DND-41 (cell line): ENCODE measurements around the gene VAMP2.

Source experiments
- ATAC-seq: fragments of 200-7000 bp; cut with Tn5 transposase; 3 replicates; pipeline ENCODE4 v1.9.1; 2021; ENCODE audit warnings: low read depth; ENCODE audit not compliant: insufficient read depth
- DNase-seq: peaks from one replicate; pipeline ENCODE4 v3.0.0-alpha.2; 2020
- H2AFZ ChIP-seq: 2 replicates; pipeline ENCODE4 v1.6.0; 2012; ENCODE audit warnings: low read depth, low read length
- H3K27ac ChIP-seq: 2 replicates; pipeline ENCODE4 v1.5.1; 2012; ENCODE audit warnings: low read length, inconsistent platforms
- H3K27me3 ChIP-seq: fragments of 200-600 bp; sonication (generic); 2 replicates; pipeline ENCODE4 v1.6.0; 2012; ENCODE audit warnings: low read length, mild to moderate bottlenecking, inconsistent platforms; ENCODE audit not compliant: insufficient read depth, poor library complexity
- H3K36me3 ChIP-seq: 2 replicates; pipeline ENCODE4 v1.5.1; 2012; ENCODE audit warnings: low read length, inconsistent platforms; ENCODE audit not compliant: insufficient read depth
- H3K4me1 ChIP-seq: 2 replicates; pipeline ENCODE4 v1.5.1; 2012; ENCODE audit warnings: mild to moderate bottlenecking, low read length; ENCODE audit not compliant: insufficient read depth
- H3K4me2 ChIP-seq: 2 replicates; pipeline ENCODE4 v1.6.0; 2012; ENCODE audit warnings: mild to moderate bottlenecking, moderate library complexity, low read length, inconsistent platforms; ENCODE audit not compliant: insufficient read depth
- H3K4me3 ChIP-seq, 2 experiments: fragments of 200-600 bp in 1 of 2; shearing (Covaris generic) in 1 of 2; 2 replicates each; pipeline ENCODE4 v1.5.1; 2012 to 2016; ENCODE audit warnings: inconsistent platforms in 2 of 2, low read length in 2 of 2, mild to moderate bottlenecking in 2 of 2, low read depth in 1 of 2, moderate library complexity in 1 of 2
- H3K79me2 ChIP-seq: 2 replicates; pipeline ENCODE4 v1.6.0; 2012; ENCODE audit warnings: low read length, inconsistent platforms; ENCODE audit not compliant: insufficient read depth
- H3K9ac ChIP-seq: 2 replicates; pipeline ENCODE4 v1.6.0; 2012; ENCODE audit warnings: low read depth, mild to moderate bottlenecking, inconsistent platforms, low read length, moderate library complexity
- H3K9me3 ChIP-seq: 2 replicates; pipeline ENCODE4 v1.5.1; 2012; ENCODE audit warnings: low read length, moderate library complexity, mild to moderate bottlenecking, inconsistent platforms; ENCODE audit not compliant: insufficient read depth, severe bottlenecking
- H4K20me1 ChIP-seq: 2 replicates; pipeline ENCODE4 v1.6.0; 2012; ENCODE audit warnings: low read length; ENCODE audit not compliant: insufficient read depth
- CTCF ChIP-seq: IDR thresholded peaks from 2 replicates; pipeline ENCODE4 v1.5.1; 2012; ENCODE audit warnings: borderline replicate concordance, low read length, moderate library complexity, mild to moderate bottlenecking; ENCODE audit not compliant: poor library complexity, severe bottlenecking; ENCODE audit errors: extremely low read depth
- EZH2 ChIP-seq: IDR thresholded peaks from 3 replicates; pipeline ENCODE4 v1.6.1; 2012; ENCODE audit warnings: borderline replicate concordance, low read depth, mild to moderate bottlenecking, moderate library complexity, low read length, inconsistent platforms; ENCODE audit not compliant: severe bottlenecking

The VAMP2 gene

GRCh38 chr17:8206536-8206935 lies 43.8 kb upstream of the VAMP2 start:
- no peak overlapping the region for H3K27ac ChIP-seq
- no peaks in the 10 kb centered on the region for H3K9me3 ChIP-seq
- H3K4me3 ChIP-seq = no peak overlapping the region
- H3K79me2 ChIP-seq = peaks cover 46% of the 10 kb centered on the region
- peaks cover 63% of the 10 kb centered on the region for H3K36me3 ChIP-seq
- H3K9ac ChIP-seq = no peak overlapping the region
- peaks cover 34% of the 10 kb centered on the region for H3K4me1 ChIP-seq
- no peak for DNase-seq
- no peak overlapping the region for H3K4me2 ChIP-seq
- H3K27me3 ChIP-seq = no peaks in the 10 kb centered on the region
- no peak overlapping the region for H2AFZ ChIP-seq
- no peak for TF ChIP-seq EZH2
- TF ChIP-seq CTCF = no peak
- peaks cover 32% of the 10 kb centered on the region for H4K20me1 ChIP-seq
- no peak for ATAC-seq

- Histone ChIP-seq H3K9ac (no peak overlapping the region), H3K9me3 (no peaks in the 10 kb centered on the region), H3K4me1 (peaks cover 41% of the 10 kb centered on the region), H3K4me2 (no peak overlapping the region), H3K4me3 (no peak overlapping the region), H3K27me3 (no peaks in the 10 kb centered on the region), H3K27ac (no peak overlapping the region), H4K20me1 (peaks cover 32% of the 10 kb centered on the region), H2AFZ (no peak overlapping the region), H3K36me3 (peaks cover 61% of the 10 kb centered on the region), H3K79me2 (peaks cover 36% of the 10 kb centered on the region)
- ATAC-seq (no peak), DNase-seq (no peak)
- no peak for TF ChIP-seq EZH2
- no peak for TF ChIP-seq CTCF
Measured at GRCh38 chr17:8204761-8205555, 42.2 kb upstream of the VAMP2 start.

GRCh38 chr17:8192070-8192815 lies 29.5 kb upstream of the VAMP2 start:
- Histone ChIP-seq H3K36me3 (no peaks in the 10 kb centered on the region; the same call in 1 of the 2 replicates), H3K79me2 (peaks cover 17% of the 10 kb centered on the region), H3K9me3 (no peaks in the 10 kb centered on the region), H3K27ac (peak overlapping the region; percentile 86), H2AFZ (peak overlapping the region; percentile 81), H3K4me3 (peak overlapping the region; percentile 12 to 61; a peak in 3 of 4 replicates), H3K4me1 (peaks cover 54% of the 10 kb centered on the region), H3K27me3 (no peaks in the 10 kb centered on the region), H3K4me2 (peak overlapping the region; percentile 74), H4K20me1 (peaks cover 12% of the 10 kb centered on the region), H3K9ac (peak overlapping the region; percentile 58)
- TF ChIP-seq EZH2 = no peak
- TF ChIP-seq CTCF = no peak
- ATAC-seq (peak; percentile 66), DNase-seq (peak; percentile 87)
